Heart left ventricle (tissue), 16 donors: Measurements from ENCODE around the gene SULT1A1. TPM values are rescaled to one million over a fixed set of nuclear protein-coding genes. Genes with fewer than 3 reads are reported as not detected.
"Not testable (repeated sequence)": the region's sequence is repeated elsewhere in the genome, so short reads cannot be mapped to it uniquely, and the experiment has no call there.

Source experiments
- ATAC-seq, 4 donors: fragments of 200-7000 bp; cut with Tn5 transposase; one replicate each; pipeline ENCODE4 v1.9.1; 2020 to 2022; ENCODE audit warnings: moderate library complexity in 4 of 4, mild to moderate bottlenecking in 3 of 4, moderate number of reproducible peaks in 1 of 4
- DNase-seq, 5 donors: peaks; one replicate each; pipeline ENCODE4 v3.0.0-alpha.2; 2020
- H3K27ac ChIP-seq, 12 donors: fragments of 200-600 bp; sonication (generic) in 4 of 12; one replicate each; pipeline versions ENCODE4 v1.5.0 to v1.8.0; 2016 to 2022; ENCODE audit warnings: mild to moderate bottlenecking in 2 of 12
- H3K27me3 ChIP-seq, 9 donors: fragments of 200-600 bp; sonication (generic) in 2 of 9; one replicate each; pipeline versions ENCODE4 v1.5.1 to v1.8.0; 2016 to 2022; ENCODE audit warnings: mild to moderate bottlenecking in 3 of 9
- H3K36me3 ChIP-seq, 9 donors: fragments of 200-600 bp; sonication (generic) in 2 of 9; one replicate each; pipeline versions ENCODE4 v1.5.0 to v1.8.0; 2018 to 2022; ENCODE audit warnings: mild to moderate bottlenecking in 2 of 9
- H3K4me1 ChIP-seq, 12 donors: fragments of 200-600 bp; sonication (generic) in 4 of 12; one replicate each; pipeline versions ENCODE4 v1.5.0 to v1.8.0; 2016 to 2022; ENCODE audit warnings: mild to moderate bottlenecking in 3 of 12
- H3K4me3 ChIP-seq, 12 donors: fragments of 200-600 bp; sonication (generic) in 4 of 12; one replicate each; pipeline versions ENCODE4 v1.5.0 to v1.8.0; 2017 to 2022; ENCODE audit warnings: mild to moderate bottlenecking in 9 of 12, moderate library complexity in 4 of 12
- H3K9me3 ChIP-seq, 12 donors: fragments of 200-600 bp; sonication (generic) in 4 of 12; one replicate each; pipeline versions ENCODE4 v1.5.0 to v1.8.0; 2016 to 2022; ENCODE audit warnings: mild to moderate bottlenecking in 1 of 12
- CTCF ChIP-seq, 12 donors: fragments of 200-600 bp; sonication (generic) in 4 of 12; IDR thresholded peaks; one replicate each; pipeline versions ENCODE4 v1.5.0 to v1.8.0; 2018 to 2022; ENCODE audit warnings: antibody characterized with exemption in 12 of 12, mild to moderate bottlenecking in 5 of 12
- POLR2A ChIP-seq, 2 donors: fragments of 450-650 bp; IDR thresholded peaks; one replicate each; pipeline ENCODE4 v1.6.1; 2017; ENCODE audit warnings: antibody characterized with exemption in 2 of 2, mild to moderate bottlenecking in 2 of 2, moderate library complexity in 2 of 2
- WGBS, 4 donors: extraction: QIAGEN DNeasy Blood & Tissue Kit in 2 of 4; methylation state at CpG; one replicate each; pipeline versions ENCODE4 v1.1.5 to v1.1.7; 2013 to 2018; 5-methylcytosine and 5-hydroxymethylcytosine counted together
- intact Hi-C, 10 donors: fragments of 100-400 bp; cut with DNase I; formaldehyde crosslinking; loops; one replicate each; pipeline versions ENCODE4 v1.11.1 to v1.14.2; 2022
- long read RNA-seq, 3 donors: library from polyadenylated mRNA; unstranded; transcript quantifications; one replicate each; pipeline ENCODE4 v2.0.0, GENCODE V29; 2020 to 2021
- polyA plus RNA-seq, 2 donors: library from polyadenylated mRNA; stranded (reverse); fragments of 200-250 nt; gene quantifications; one replicate each; pipeline ENCODE4 v1.2.3, GENCODE V29; 2013
- total RNA-seq, 9 donors: library from RNA; depleted of rRNA in 2 of 9; stranded (reverse); fragments of >200 nt in 2 of 9; fragmentation: NEBNext Ultra II Directional in 3 of 9; extraction: Animal tissue kit (Norgen Biotek cat#: 25700) in 3 of 9; gene quantifications; one replicate each; pipeline versions ENCODE4 v1.1.0 to v1.2.4, GENCODE V29; 2016 to 2023
- donor health status: ischemic (EF 13 %, LVEDD 7.1; RV severe dilation, severe dysfunction).
- donor health status: healthy with polysubstance abuse.
- donor health status: DM: no; HTN: yes; CAD: no.
- donor health status: DM: no; HTN: no; CAD: no.
- donor health status: ischemic (EF 25% LVEDD 6.9; RV normal size, moderate dysfunction).
- donor health status: ischemic (EF 25% LVEDD 5.7; RV mildly dilated, moderate dysfunction).
- donor health status: healthy.
- donor health status: DM: yes; HTN: yes; CAD: no.
- donor health status: ischemic (EF 35%, LVEDD 5.7; RV mildly dilated, moderate dysfunction).
- donor health status: nonischemic (EF 11% LVEDD 7.7; RV severe dilation, severe dysfunction).
- donor health status: DM: yes; HTN: yes; CAD: no.
- donor health status: PGD.
- donor health status: ischemic (EF 29% LVEDD 5.4; RV normal size, mild dysfunction).
- donor health status: nonischemic (EF 23%, LVEDD 6.1; RV moderate dilation, normal function).

SULT1A1 gene
- 10 to 100 TPM in 8 of 9 donors, 1 to 10 TPM in 1; 8.7 to 35.9 (median 20.6) TPM for total RNA-seq
- 10 to 100 TPM in 1 of 2 donors, 1 to 10 TPM in 1; 6.9 to 12.3 TPM for polyA plus RNA-seq
- long read RNA-seq, donor 1, transcript SULT1A1-201 (8 exons, 1,162 nt) = major isoform, 6 of 10 reads
- long read RNA-seq, donor 1, partial matches to known transcripts = 0 of 10 reads
- long read RNA-seq, donor 1, other reads (novel, unspliced or antisense) = 4 of 10 reads
- long read RNA-seq, donor 2, full-length matches to known transcripts = 19 of 21 reads
- long read RNA-seq, donor 2, partial matches to known transcripts = 1 of 21 reads
- long read RNA-seq, donor 2, other reads (novel, unspliced or antisense) = 1 of 21 reads
- long read RNA-seq, donor 3, transcript SULT1A1-201 (8 exons, 1,162 nt) = major isoform, 5 of 7 reads
- long read RNA-seq, donor 3, partial matches to known transcripts = 1 of 7 reads
- long read RNA-seq, donor 3, other reads (novel, unspliced or antisense) = 1 of 7 reads

- TF ChIP-seq CTCF (IDR thresholded peaks at IDR 0.05) (no peak), POLR2A (IDR thresholded peaks at IDR 0.05) (no peak)
- ATAC-seq (peak; percentile 49 to 86 (median 77)), DNase-seq (peak; percentile 60 to 77 (median 69))
- H3K27me3 ChIP-seq = no peaks in the 10 kb centered on the region
- peak within 1 kb of the TSS in 11 of 12 donors; percentile 17 to 59 (median 50) for H3K4me3 ChIP-seq
- H3K27ac ChIP-seq = peak within 1 kb of the TSS in 11 of 12 donors; percentile 4 to 84 (median 64)
- no peaks in the 10 kb centered on the region for H3K9me3 ChIP-seq
- intact Hi-C loops = loop anchor here in 3 of 10 donors (5.0 to 10.0 kb wide), 5 partner anchors 53 to 295 kb away; partner anchors contain the start of genes APOBR (in 1 of the 3), CLN3 (in 1 of the 3) and SGF29 (in 1 of the 3)
- H3K36me3 ChIP-seq = peaks cover 0 to 7% (median 0%) of the 10 kb centered on the region in 9 donors
- peaks cover 3 to 24% (median 14%) of the 10 kb centered on the region in 12 donors for H3K4me1 ChIP-seq
- 21 to 35% (median 25%) methylated on average over 11 of the region's 11 CpGs for WGBS, 4 donors
Measured at GRCh38 chr16:28609631-28610594, at the start of gene SULT1A1. Gene SULT1A1, minus strand, starts transcription at chr16:28610044. Its CDS starts 1,189 bp downstream, at chr16:28608855.

- H3K9me3 ChIP-seq, H3K27ac ChIP-seq, H3K36me3 ChIP-seq, ATAC-seq, intact Hi-C loops, H3K27me3 ChIP-seq, H3K4me3 ChIP-seq, DNase-seq, H3K4me1 ChIP-seq: not testable (repeated sequence)
- 43 to 65% (median 61%) methylated on average over 2 of the region's 2 CpGs for WGBS, 4 donors
Measured at GRCh38 chr16:28639959-28640358, 30.1 kb upstream of the SULT1A1 start.

DNA sequence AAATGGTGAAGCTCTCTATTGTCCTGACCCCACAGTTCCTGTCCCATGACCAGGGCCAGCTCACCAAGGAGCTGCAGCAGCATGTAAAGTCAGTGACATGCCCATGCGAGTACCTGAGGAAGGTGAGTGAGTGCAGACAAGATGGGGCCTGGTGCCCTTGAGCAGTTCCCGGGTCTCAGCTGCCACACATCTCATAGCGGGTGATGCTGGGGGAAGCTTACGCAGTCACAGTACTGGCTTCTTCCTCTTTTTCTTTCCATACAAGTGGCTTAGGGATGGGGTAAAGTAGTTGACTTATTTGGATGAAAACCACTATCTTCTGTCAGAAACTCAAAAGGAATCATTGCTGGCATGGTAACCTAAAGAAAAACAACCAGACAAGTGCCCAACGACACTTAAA, 28.5 kb upstream of the SULT1A1 start:
- H3K9me3 ChIP-seq, H3K4me3 ChIP-seq, H3K4me1 ChIP-seq, intact Hi-C loops, DNase-seq, H3K27me3 ChIP-seq, H3K36me3 ChIP-seq, H3K27ac ChIP-seq, ATAC-seq: not testable (repeated sequence)
- WGBS, 4 donors = 69 to 92% (median 89%) methylated on average over 4 of the region's 5 CpGs; no CpG with 5 or more reads in 1 of the 4 donors

- H3K36me3 ChIP-seq, ATAC-seq, H3K4me1 ChIP-seq, H3K27me3 ChIP-seq, DNase-seq, H3K4me3 ChIP-seq, H3K27ac ChIP-seq, H3K9me3 ChIP-seq, intact Hi-C loops: not testable (repeated sequence)
- WGBS, 4 donors = 73 to 77% methylated on average over 1 of the region's 1 CpG; no CpG with 5 or more reads in 2 of the 4 donors
Measured at GRCh38 chr16:28637765-28638164, 27.9 kb upstream of the SULT1A1 start, which contains the start of gene NPIPB8. Gene NPIPB8, plus strand, starts transcription at chr16:28638065. Its CDS starts 296 bp downstream, at chr16:28638361.

GRCh38 chr16:28636093-28636823, 26.4 kb upstream of the SULT1A1 start:
- H3K27ac ChIP-seq, H3K4me3 ChIP-seq, intact Hi-C loops, DNase-seq, H3K9me3 ChIP-seq, H3K27me3 ChIP-seq, ATAC-seq, H3K4me1 ChIP-seq, H3K36me3 ChIP-seq: not testable (repeated sequence)
- WGBS, 4 donors = 48 to 61% (median 53%) methylated on average over 5 of the region's 5 CpGs

GRCh38 chr16:28630905-28631304, 21.1 kb upstream of the SULT1A1 start:
- not testable (repeated sequence) for H3K27me3 ChIP-seq
- WGBS, 4 donors = 73 to 84% (median 74%) methylated on average over 4 to 5 of the region's 5 CpGs

More at GRCh38 chr16:28630905-28631304, 21.1 kb upstream of the SULT1A1 start:
- H3K27ac ChIP-seq, H3K4me1 ChIP-seq, intact Hi-C loops, H3K4me3 ChIP-seq, H3K9me3 ChIP-seq, ATAC-seq, DNase-seq, H3K36me3 ChIP-seq: not testable (repeated sequence)
